22Rv1 (cell line): Measurements from ENCODE around the gene JMJD7.

ENCODE experiments used
- H3K27ac ChIP-seq: fragments of 450-650 bp; 2 replicates; pipeline ENCODE4 v1.5.1; 2017
- ZFX ChIP-seq: fragments of 450-650 bp; IDR thresholded peaks from 2 replicates; pipeline ENCODE4 v1.6.1; 2017; ENCODE audit warnings: antibody characterized with exemption, borderline replicate concordance
- TF ChIP-seq, protein P1 (sequence below): fragments of 450-650 bp; IDR thresholded peaks from 2 replicates; pipeline ENCODE4 v1.5.1; 2017; ENCODE audit warnings: mild to moderate bottlenecking

Gene JMJD7

GRCh38 chr15:41878355-41878699 is 50.4 kb downstream of the JMJD7 start:
- TF ChIP-seq, protein P1, sequence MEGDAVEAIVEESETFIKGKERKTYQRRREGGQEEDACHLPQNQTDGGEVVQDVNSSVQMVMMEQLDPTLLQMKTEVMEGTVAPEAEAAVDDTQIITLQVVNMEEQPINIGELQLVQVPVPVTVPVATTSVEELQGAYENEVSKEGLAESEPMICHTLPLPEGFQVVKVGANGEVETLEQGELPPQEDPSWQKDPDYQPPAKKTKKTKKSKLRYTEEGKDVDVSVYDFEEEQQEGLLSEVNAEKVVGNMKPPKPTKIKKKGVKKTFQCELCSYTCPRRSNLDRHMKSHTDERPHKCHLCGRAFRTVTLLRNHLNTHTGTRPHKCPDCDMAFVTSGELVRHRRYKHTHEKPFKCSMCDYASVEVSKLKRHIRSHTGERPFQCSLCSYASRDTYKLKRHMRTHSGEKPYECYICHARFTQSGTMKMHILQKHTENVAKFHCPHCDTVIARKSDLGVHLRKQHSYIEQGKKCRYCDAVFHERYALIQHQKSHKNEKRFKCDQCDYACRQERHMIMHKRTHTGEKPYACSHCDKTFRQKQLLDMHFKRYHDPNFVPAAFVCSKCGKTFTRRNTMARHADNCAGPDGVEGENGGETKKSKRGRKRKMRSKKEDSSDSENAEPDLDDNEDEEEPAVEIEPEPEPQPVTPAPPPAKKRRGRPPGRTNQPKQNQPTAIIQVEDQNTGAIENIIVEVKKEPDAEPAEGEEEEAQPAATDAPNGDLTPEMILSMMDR: no peak
- TF ChIP-seq ZFX: no peak
- no peak overlapping the region for H3K27ac ChIP-seq

- H3K27ac ChIP-seq: no peak overlapping the region
- TF ChIP-seq ZFX: no peak
- TF ChIP-seq, protein P1: no peak
Observed at GRCh38 chr15:41879321-41879845, 51.5 kb downstream of the JMJD7 start.

- TF ChIP-seq, protein P1: no peak
- TF ChIP-seq ZFX: no peak
- H3K27ac ChIP-seq: no peak overlapping the region
Observed at GRCh38 chr15:41880156-41880877, 52.4 kb downstream of the JMJD7 start.

GRCh38 chr15:41881086-41881485 is 53.2 kb downstream of the JMJD7 start:
- no peak overlapping the region for H3K27ac ChIP-seq
- TF ChIP-seq ZFX: no peak
- TF ChIP-seq, protein P1: no peak

GRCh38 chr15:41881550-41881919 is 53.6 kb downstream of the JMJD7 start:
- no peak for TF ChIP-seq ZFX
- TF ChIP-seq, protein P1: no peak

DNA sequence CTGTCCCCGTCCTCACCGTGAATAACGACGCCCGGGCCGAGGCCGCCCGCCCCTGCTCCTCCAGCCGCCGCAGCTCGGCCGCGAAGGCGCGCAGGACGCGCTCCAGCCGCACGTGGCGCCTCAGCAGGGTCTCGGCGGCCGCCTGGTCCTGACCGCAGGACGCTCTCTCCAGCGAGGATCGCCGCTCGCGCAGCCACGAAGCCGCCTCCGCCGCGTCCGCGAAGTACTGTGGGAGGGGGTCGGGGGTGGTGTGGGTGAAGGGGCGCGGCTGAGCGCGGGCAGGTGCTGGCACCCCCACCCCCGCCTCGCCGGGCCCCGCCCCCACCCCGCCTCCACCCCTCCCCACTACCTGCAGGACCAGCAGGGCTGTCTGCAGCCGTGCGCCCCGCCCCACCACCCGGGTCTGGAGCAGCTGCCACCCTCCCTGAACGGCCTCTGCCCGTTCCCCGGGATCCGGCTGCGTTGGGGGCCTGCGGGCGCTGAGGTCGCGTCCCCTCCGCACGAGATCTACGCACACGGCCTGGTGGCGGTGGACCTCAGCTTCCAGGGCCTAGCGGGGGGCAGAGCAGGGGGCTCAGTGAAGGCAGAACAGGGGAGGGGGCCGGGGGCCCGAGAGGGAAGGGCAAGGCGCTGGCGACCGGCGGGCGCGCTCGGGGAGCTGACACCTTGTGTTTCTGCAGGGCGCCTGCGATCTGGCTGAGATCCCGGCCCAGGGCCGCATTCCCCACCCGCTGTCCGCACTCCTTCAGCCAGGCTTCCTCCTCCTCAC is 54.2 kb downstream of the JMJD7 start:
- no peak overlapping the region for H3K27ac ChIP-seq
- TF ChIP-seq ZFX: no peak
- TF ChIP-seq, protein P1: no peak

More at GRCh38 chr15:41881550-41881919, 53.6 kb downstream of the JMJD7 start:
- no peak overlapping the region for H3K27ac ChIP-seq
